Lower leg skin (tissue), 4 donors: ENCODE measurements around the gene NSL1. TPM values are rescaled to one million over a fixed set of nuclear protein-coding genes. Genes with fewer than 3 reads are reported as not detected.

ENCODE experiments used
- DNase-seq, 2 donors: peaks; one replicate each; pipeline ENCODE4 v3.0.0-alpha.2; 2019; ENCODE audit warnings: low spot score in 2 of 2
- H3K4me3 ChIP-seq: fragments of 200-600 bp; sonication (generic); 2 replicates; pipeline ENCODE4 v1.5.1; 2017; ENCODE audit warnings: mild to moderate bottlenecking, low read depth; ENCODE audit not compliant: poor library complexity, severe bottlenecking
- POLR2A ChIP-seq, 2 donors: fragments of 450-650 bp; IDR thresholded peaks; one replicate each; pipeline ENCODE4 v1.6.1; 2016 to 2017; ENCODE audit warnings: antibody characterized with exemption in 2 of 2, mild to moderate bottlenecking in 1 of 2, moderate library complexity in 1 of 2
- WGBS, 2 donors: methylation state at CpG; one replicate each; pipeline ENCODE4 v1.1.5; 2018; 5-methylcytosine and 5-hydroxymethylcytosine counted together
- intact Hi-C: fragments of 100-400 bp; cut with DNase I; formaldehyde crosslinking; loops from one replicate; pipeline ENCODE4 v1.15.0; 2023; ENCODE audit warnings: low total_unique reads
- total RNA-seq, 4 donors: library from RNA; depleted of rRNA; stranded (reverse); fragments of >200 nt; gene quantifications; one replicate each; pipeline ENCODE4 v1.1.0, GENCODE V29; 2016
- TF ChIP-seq, protein P1 (sequence below), 3 donors: fragments of 450-650 bp; IDR thresholded peaks; one replicate each; pipeline ENCODE4 v1.5.1; 2016; ENCODE audit warnings: antibody characterized with exemption in 3 of 3, mild to moderate bottlenecking in 3 of 3, moderate library complexity in 2 of 3

Gene NSL1
- total RNA-seq, 4 donors from 2014 or later = 13.9 to 41.8 (median 30.0) TPM

DNA sequence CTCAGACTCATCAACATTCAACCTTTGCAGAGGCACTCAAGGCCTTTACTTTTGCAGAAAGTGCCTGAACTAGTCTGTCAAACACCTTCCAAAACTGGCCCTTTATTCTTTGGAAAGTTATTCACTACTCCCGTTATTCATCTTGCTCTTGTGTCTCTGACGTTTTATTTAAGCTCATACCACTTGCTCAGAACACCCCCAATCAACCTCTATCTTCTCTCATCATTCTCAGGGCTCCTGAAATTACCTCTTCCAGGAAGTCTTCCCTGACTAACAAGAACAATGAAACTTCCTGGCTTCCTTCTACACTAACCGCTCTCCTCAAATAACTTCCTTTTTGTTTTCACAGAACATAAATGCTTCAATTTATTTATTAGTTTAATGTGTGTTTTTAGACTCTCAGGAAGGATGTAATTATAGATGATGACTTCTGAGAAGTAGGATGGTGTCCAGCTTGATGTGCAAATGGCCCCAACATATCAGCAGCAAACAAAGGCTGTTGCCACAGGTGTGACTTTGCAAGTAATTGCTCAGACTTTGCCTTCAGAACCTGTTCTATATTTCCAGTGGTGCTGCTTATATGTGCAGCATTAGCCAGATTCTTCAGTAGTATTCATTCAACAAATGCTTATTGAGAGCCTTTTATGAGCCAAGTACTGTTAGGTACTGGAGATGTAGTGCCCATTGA, 69.2 kb downstream of the NSL1 start:
- 59 to 67% methylated on average over 3 of the region's 3 CpGs for WGBS, 2 donors
- no peak overlapping the region for H3K4me3 ChIP-seq
- DNase-seq = no peak
- TF ChIP-seq POLR2A (IDR thresholded peaks at IDR 0.05) = no peak
- TF ChIP-seq, protein P1, sequence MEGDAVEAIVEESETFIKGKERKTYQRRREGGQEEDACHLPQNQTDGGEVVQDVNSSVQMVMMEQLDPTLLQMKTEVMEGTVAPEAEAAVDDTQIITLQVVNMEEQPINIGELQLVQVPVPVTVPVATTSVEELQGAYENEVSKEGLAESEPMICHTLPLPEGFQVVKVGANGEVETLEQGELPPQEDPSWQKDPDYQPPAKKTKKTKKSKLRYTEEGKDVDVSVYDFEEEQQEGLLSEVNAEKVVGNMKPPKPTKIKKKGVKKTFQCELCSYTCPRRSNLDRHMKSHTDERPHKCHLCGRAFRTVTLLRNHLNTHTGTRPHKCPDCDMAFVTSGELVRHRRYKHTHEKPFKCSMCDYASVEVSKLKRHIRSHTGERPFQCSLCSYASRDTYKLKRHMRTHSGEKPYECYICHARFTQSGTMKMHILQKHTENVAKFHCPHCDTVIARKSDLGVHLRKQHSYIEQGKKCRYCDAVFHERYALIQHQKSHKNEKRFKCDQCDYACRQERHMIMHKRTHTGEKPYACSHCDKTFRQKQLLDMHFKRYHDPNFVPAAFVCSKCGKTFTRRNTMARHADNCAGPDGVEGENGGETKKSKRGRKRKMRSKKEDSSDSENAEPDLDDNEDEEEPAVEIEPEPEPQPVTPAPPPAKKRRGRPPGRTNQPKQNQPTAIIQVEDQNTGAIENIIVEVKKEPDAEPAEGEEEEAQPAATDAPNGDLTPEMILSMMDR (IDR thresholded peaks at IDR 0.05) = no peak
- intact Hi-C loops = no loop called here

DNA sequence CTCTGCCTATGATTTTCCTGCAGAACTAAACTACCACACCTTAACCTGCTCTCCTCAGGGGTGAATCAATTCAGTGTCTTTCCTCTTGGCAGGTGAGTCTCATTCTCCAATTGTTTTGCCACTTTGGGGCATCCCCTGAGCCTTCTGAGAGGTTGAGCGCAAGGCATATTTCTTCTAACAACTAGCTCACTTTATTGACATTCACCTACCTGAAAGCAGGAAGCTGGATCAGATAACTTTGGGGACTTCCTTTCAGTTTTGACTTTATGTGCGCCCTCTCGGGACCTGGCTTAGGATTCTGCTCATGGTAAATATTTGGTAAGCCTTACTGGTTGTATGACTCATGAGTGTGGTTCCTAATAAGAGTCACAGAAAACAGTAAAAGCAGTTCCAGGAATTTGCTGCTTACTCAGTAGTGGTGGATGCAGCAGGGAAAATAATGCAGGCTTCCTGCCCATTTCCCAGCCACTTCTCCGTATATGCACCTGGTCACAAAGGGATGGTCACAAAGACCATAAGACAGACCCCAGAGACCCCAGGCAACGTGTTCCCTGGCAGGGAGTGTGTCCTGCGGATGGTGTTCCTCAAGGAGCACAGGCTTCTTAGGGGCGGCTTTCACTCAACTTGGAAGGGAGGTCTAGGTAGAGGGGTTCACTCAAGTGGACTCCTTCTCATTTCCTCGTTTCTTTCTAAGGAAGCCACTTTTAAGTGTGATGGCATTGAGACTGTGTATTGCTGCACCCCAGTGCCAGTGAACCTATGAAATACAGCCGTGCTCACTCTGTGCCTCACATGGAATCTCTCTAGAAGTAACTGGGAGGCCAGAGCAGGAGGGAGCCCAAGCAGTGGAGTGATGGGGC, 70.0 kb downstream of the NSL1 start:
- intact Hi-C loops = no loop called here
- WGBS, 2 donors = 59 to 71% methylated on average over 9 of the region's 9 CpGs
- TF ChIP-seq POLR2A (IDR thresholded peaks at IDR 0.05) = no peak
- TF ChIP-seq, protein P1 (IDR thresholded peaks at IDR 0.05) = no peak
- no peak overlapping the region for H3K4me3 ChIP-seq
- DNase-seq = no peak

DNA sequence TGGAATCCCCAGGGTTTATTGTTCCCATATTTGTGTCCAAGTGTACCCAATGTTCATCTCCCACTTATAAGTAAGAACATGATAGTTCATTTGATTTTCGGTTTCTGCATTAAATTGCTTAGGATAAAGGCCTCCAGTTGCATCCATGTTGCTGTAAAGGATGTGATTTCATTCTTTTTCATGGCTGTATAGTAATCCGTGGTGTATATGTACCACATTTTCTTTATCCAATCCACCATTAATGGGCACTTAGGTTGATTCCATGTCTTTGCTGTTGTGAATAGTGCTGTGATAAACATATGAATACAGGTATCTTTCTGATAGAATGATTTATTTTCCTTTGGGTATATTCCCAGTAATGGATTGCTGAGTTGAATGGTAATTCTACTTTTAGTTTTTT, 71.9 kb downstream of the NSL1 start:
- WGBS, 2 donors = 91 to 94% methylated on average over 2 of the region's 2 CpGs
- intact Hi-C loops = no loop called here
- DNase-seq = no peak

DNA sequence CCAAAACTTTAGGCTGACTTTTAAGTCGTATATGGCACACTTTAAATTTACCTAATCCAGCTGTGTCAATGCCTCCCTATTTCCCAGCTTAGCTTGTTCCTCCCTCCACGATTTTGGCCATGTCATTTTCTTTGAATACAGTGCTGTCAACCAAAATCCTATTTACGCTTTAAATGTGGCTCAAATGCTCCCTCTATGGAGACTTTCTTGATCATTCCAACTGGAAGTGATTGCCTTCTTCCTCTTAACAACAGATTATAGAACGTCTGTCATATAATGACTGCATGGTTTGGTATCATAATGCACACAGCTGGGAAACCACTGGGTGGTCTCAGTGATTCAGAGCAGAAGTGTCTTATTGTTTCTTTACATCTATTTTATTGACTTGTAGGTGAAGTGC, 73.1 kb downstream of the NSL1 start:
- 22 to 28% methylated on average over 4 of the region's 4 CpGs for WGBS, 2 donors
- DNase-seq = no peak
- TF ChIP-seq, protein P1 (IDR thresholded peaks at IDR 0.05) = no peak
- TF ChIP-seq POLR2A (IDR thresholded peaks at IDR 0.05) = no peak
- H3K4me3 ChIP-seq = no peak overlapping the region
- intact Hi-C loops = no loop called here

More for the DNA sequence above, 71.9 kb downstream of the NSL1 start:
- H3K4me3 ChIP-seq = no peak overlapping the region
- no peak for TF ChIP-seq POLR2A (IDR thresholded peaks at IDR 0.05)
- TF ChIP-seq, protein P1 (IDR thresholded peaks at IDR 0.05) = no peak

DNA sequence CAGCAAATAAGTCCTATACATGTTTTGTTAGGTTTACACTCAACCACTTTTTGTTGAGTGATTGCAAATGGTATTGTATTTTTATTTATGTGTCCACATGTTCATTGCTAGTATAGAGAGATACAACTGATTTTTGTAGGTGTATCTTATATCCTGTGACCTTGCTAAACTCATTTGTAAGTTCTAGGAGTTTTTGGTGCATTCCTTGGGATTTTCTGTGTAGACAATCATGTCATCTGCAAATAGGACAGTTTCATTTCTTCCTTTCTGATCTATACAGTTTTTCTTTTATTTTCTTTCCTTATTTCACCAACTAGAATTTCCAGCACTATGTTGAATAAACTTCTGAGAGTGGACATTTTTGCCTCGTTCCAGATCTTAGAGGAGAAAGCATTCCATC, 75.4 kb downstream of the NSL1 start:
- WGBS, 2 donors = 50 to 64% methylated on average over 1 of the region's 1 CpG
- TF ChIP-seq, protein P1 (IDR thresholded peaks at IDR 0.05) = no peak

More for the DNA sequence above, 75.4 kb downstream of the NSL1 start:
- H3K4me3 ChIP-seq = no peak overlapping the region
- no peak for DNase-seq
- intact Hi-C loops = no loop called here
